Measurements from ENCODE around the gene MAD1L1.
A peak's percentile ranks its signal among the peaks of the same experiment; 100 is the strongest.

Gene MAD1L1

DNA sequence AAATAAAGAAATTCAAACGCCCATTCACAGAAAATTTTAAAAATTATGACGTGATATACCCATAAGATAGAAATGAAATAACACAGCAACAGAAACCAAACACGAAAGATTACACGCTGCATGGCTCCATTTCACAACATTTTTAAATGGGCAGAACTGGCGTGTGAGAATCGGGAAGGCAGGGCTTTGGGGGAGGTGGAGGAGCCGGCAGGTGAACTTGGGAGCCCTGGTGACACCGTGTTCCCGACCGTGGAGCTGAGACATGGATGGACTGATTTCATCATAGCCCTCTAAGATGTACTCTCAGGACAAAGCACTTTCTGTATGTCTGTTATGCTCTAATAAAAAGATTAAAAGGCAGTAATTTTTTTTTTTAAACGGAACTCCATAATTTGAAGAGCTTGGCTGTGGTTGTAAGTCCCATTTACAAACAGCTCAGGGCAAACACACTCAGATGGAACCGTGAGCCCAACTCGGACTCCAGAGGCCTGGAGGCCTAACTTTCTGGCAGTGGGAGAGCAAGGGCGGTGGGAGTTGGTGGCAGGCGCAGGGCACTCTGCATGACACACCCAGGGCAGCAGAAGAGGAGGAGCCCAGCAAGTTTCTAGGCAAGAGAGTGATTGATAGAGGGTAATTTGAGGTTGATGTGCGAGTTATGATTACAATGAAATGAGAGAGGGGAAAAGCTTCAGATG is 203.4 kb downstream of the MAD1L1 start:
- no peak for DNase-seq (ENCODE audit: low spot score)

DNA sequence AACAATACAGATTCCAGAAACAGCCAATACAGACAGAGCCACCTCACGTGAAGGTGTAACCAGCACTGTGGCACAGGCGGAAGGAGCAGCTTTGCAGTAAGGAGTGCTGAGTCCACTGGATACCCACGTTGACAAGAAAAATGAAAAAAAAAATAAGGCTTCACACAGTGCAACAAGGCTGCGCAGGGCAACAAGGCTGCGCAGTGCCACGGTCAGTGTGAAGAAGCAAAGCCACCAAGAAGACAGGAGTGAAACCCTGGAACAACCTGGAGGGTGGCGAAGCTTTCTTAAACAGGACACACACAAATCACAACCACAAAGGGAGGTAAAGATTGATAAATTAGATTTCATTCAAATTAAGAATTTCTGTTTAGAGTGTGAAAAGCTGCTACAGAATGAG is 204.0 kb downstream of the MAD1L1 start:
- DNase-seq (ENCODE audit: low spot score): no peak

DNA sequence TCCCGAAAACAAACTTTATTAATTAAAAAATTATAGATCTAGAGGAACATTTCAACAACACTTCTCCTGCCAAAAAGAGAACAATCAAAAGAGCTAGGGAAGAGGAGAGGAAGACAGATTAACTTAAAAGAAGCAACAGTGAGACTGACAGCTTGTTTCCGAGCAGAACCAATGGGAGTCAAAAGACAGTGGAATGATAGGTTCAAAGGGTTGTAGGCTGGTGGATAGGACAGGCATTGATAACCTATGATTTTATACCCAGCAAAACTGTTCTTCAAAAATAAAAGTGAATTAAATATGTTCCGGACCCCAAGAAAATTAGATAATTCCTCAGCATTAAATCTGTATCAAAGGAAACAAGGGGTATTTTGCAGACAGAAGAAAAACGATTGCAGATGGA is 207.6 kb downstream of the MAD1L1 start:
- no peak for DNase-seq (ENCODE audit: low spot score)

DNA sequence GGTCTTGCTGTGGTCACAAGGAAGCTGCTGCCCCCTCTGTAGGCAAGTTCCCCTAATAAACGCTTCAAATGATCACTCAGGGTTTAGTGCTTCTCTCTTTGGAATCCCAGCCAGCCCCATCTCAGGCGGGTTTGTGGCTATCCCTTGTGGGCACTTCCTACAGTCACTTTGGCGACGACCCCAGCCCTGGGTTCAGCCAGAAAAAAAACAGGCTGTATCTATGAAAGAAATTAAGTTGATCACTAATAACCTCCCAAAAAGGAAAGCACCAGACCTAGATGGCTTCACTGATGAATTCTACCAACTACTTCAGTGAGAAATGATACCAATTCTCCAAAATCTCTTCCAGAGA is 208.2 kb downstream of the MAD1L1 start:
- no peak for DNase-seq (ENCODE audit: low spot score)

DNA sequence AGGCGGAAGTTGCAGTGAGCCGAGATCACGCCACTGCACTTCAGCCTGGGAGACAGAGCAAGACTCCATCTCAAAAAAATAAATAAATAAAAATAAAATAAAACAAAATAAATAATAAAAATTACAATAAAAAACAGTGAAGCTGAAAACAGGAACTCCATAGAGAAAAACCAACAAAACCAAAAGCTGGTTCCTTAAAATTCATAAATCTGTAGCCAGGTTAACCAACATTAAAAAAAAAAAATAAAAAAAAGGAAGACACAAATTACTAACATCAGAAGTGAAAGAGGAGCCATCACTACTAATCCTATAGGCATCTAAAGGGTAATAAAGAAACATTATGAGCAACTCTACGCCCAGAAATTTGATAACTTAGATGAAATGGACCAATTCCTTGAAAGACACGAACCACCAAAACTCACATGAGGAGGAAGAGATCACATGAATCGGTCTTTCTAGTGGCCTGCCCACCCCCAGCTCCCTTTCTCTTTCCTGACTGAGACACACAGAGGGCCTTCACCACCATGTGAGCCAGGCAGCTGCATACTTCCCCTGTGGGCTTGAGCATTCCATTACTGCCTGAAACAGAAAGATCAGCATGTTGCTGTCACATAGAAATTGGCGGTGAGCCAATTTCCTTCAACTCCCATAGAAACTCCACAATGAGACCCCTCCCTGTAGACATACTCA is 208.7 kb downstream of the MAD1L1 start:
- no peak for DNase-seq (ENCODE audit: low spot score)

DNA sequence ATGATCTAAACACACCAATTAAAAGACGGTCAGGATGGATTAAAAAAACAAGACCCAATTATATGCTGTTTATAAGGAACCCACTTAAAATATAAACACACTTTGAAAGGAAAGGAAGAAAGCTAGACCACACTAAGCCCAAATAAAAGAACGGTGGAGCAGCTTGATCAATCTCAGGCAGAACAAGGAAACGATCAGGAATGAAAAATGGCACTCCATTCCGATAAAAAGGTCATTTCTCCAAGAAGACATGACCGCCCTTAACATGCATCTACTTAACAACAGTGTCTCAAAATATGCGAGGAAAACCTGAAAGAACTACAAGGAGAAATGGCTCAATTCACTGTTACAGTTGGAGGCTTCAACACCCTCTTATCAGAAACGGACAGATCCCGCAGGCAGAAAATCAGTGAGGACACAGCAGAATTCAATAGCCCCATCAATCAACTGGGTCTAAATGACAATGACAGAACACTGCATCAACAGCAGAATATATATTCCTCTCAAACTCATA is 210.0 kb downstream of the MAD1L1 start:
- DNase-seq (ENCODE audit: low spot score): no peak

DNA sequence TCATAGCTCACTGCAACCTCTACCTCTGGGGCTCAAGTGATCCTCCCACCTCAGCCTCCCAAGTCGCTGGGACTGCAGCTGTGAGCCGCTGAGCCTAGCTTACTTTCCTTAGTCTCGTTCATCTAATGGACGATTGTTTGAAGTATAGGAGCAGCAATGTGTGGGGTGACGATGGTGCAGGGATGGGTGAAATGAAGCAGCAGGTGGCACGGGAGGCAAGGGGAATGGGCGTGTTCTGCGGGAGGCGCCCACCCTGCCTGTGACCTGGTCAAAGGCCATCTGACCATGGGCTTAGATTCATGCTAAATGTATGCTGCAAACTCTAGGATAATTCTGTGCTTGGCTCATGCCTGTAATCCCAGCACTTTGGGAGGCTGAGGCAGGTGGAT is 210.7 kb downstream of the MAD1L1 start:
- no peak for DNase-seq (ENCODE audit: low spot score)

DNA sequence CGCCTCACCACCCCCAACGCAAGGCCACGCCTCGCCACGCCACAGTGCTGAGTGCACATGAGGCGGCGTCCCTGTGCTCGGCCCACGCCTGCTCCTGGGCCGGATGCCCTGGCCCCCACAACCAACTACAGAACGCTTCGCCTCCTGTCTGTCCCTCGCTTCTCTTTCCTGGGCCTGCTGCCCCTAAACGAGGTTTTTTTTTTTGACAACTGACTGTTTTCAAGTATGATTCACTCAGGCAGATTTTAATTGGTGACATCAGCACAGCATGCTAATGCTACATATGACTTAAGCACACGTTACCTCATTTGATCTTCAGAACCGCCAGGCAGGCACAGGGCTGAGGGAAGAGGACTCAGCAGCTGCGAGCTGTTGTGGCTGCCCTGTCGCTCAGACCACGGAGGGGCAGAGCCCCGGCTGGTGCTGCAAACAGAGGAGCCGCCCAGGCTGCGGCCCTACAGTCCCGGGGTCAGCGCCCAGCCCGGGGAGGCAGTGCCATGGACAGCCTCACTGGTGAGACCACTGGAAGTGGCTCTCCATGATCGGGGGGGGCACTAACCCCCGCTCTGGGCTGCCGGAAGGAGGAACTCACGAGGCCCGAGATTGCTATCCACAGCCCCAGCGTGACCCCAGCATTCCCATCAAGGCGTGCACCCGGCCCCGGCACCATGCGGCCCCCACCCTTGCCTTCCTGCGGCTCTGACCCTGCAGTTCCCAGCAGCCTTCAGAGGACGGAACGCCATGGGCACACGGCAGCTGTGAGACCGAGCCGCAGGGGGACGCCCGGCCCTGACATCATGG is 212.8 kb downstream of the MAD1L1 start:
- DNase-seq (ENCODE audit: low spot score): no peak

DNA sequence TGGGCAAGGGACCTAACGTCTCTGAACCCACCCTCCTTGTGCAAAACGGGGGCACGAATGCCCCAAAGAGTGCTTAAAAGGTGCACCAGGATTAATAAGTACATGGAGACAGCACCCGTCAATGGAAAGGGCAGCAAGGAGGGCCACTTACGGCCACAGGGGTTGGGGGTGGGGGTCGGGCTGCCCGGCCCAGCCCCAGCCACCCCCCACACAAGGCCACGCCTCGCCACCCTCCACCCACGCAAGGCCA is 213.4 kb downstream of the MAD1L1 start:
- no peak for DNase-seq (ENCODE audit: low spot score)

DNA sequence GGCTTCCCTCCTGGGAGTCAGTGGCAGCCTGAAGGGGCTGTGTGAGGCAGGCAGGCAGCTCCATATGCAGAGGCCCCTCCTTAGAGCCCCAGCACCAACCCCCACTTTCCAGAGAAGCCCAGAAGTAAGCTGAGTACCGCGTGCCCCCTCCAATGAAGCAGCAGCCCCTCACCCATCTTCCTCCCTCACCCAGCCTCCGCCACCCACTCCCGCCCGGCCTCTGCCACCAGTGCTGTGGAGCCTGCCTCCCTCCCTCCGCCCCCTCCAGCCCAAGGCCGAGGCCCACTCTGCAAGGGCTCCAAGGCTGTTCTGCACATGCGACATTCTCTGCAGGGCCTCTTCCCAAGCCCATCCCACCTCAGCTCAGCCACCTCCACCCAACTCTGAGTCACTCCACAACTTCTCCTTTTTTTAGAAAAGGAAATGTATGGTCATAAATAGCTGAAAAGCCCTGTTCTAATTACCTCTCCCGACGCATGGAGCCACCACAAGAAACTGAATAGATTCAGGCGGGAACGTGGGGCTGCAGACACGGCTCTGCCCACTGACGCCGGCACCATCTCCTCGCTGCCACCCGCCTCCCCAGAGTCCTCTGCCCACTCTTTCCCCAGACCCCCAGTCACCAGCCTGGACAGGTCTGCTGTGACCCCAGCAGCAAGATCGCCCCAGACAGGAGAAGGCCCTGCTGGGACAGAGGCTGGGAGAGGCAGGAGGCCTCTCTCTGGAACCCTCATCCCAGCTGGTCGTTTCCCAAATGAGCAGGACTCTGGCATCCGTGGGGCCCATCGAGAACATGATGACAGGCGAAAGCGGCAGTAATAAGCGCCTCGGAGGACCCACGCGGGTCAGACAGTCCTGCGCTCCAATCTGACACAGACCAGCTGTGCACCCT is 213.9 kb downstream of the MAD1L1 start:
- no peak for DNase-seq (ENCODE audit: low spot score)

DNA sequence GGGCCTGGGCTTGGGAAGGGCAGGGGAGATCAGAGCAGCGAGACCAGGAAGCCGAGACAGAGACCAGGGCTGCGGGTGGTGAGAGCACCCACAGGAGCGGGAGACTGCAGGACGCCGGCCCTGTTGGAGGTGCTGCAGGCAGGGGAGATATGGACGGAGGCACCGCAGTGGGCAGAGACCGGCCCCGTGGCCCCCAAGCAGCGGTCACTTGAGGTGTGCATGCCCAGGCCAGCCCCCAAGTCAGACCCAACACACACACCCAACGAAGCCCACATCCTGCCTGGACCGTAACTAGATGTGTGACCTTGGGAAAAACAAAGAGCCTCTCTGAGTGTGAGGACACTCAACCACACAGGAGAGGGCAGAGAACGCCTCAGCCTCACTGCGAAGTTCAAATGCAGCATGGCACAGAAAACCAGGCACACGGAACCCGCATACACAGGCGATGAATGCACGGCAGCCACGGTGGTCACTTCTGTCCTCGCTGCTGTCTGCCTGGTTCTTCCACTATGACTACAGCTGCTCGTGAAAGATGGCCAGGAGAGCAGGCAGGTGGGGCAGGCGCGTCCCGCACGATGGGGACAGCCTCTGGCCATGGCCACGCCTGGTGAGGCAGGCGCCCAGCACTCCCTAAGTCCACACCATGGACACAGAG is 214.7 kb downstream of the MAD1L1 start:
- no peak for DNase-seq (ENCODE audit: low spot score)

DNA sequence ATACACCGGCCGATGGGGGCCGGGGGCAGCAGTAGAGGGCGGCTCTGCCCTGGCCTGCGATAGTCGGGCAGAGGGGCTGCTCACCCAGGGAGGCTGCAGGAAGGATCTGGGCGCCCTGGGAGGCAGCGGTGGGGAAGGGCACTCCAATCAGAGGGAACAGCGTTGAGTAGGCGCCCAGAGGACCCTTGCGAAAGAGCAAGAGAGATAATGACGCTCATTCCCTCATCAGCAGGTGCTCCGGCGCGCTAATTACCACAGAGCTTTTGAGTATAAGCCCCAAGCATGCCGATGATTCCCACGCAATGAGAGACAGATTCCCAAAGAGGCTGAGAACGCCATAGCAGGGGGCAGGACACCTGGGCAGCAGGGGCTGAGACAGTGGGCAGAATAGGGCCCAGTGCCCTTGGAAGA is 215.3 kb downstream of the MAD1L1 start:
- DNase-seq (ENCODE audit: low spot score): no peak

DNA sequence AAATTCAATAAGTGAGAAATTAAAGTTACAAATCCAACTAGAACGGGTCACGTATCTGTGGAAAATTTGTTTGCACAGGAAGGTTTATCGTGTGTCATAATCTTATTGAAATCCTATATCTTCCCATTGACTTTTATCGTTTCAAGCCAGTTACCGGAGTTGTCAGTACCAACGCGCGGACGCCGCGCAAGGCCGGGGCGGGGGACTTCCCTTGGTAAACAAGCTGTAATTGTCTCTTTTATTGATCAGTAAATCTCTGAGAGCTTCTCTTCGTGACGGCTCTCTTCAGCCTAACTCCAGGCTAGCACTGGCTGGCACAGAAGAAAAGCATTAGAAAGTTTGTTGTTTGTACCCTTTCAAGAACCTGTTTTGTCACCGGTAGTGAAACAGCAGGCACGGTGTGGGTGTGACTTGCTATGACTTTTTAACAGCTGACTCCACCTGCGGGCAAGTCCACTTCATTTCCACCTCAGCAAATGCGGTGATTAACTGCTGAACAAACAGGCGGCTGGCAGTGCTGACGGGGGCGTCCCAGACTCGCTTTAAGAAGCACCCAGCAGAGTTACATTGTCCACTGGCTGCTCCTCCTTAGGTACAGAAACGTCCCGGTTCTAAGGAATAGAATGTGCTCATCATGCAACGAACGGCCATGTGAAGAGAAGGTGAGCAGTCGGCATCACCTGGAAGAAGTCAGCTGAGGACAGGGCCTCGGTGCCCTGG is 215.8 kb downstream of the MAD1L1 start:
- no peak for DNase-seq (ENCODE audit: low spot score)

DNA sequence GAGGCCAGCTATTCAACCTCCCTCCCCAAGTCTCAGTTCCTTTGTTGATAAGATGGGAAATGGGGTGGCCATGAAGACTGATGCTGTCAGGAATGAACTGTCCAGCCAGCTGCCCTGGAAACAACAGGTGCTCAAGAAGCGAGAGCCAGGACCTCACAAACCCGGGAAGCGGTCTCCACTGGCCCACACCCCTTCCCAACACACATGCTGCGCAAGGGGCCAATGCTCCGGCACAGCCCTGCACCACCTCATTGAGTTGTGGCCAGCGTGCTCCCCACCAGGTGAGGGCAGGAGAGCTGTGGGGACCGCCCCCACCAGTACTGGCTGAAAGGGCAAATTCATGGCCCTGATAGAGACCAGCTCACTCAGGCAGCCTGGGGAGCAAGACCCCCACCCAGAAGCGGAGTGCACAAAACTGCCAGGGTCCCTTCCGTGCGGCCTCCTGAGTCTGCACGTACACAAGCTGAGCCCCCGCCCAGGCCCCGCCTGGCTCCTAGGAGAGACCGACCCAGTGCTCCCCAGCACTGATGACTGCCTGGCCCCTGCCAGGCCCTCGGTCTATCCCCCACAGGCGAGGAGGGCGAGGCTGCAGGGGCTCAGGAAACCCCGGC is 216.6 kb downstream of the MAD1L1 start:
- DNase-seq (ENCODE audit: low spot score): no peak

DNA sequence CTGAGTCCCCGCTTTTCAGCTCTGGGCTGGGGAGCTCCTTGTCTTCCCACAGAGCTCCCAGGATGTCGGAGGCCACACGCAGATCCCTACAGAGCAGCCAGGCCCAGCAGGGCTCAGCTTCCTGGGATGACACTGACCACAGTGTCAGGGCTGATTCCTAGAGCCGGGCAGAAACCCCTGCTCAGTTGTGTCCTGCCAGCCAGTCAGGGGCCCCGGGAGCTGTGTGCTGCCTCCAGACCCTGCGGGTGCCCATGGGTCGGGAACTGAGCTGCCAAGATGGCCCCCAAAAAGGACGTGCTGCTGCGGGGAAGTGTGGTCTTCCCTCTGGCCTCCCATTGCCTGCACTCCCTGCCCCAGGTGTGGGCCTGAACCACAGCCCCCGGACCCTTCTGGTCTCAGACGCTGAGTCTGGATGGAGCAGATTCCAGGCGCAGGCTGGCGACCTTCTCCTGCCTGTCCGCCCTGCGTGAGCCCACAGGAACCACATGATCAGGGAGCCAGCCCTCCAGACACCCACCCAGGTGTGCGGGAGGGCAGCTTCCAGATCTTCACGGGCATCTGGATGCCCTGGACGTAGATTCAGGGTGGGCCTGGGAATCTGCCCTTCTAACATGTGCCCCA is 217.4 kb downstream of the MAD1L1 start:
- no peak for DNase-seq (ENCODE audit: low spot score)

DNA sequence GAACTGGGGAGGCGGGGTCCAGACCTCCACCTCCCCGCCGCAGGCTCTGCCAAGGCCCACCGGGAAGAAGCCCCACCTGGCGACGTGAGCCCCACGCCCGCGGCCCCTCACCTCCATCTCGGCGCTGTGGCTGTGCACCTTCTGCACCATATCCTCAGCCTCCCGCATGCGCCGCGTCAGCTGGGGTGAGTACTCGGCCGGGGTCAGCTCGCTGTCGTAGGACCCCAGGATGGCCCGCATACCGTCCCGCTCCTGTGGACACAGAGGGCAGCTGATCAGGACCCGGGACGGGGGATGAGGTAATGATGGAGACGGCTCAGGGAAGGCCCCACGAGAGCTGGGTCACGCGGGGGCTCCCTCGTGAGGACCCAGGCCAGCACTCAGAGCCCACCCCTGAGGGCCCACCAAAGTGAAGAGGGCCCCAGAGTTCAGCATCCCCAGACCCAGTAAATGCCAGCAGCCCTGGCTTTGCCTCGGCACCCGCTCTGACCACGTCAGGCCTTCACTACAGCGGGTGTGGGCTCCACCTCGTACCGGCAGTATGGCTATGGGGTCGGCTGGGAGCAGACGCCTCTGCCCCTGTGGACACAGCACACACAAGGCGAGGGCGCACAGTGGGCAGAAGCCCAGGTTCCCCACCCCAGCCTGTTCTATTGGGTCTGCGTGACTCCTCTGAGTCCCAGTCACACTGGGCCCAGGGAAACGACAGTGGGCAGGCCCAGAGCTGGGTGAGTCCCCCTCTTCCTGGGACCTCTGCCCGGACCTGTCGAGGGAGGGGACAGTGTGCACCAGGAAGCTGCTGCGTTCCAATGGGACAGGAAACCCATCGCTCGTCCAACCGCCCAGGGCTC is 218.1 kb downstream of the MAD1L1 start:
- DNase-seq (ENCODE audit: low spot score): no peak

DNA sequence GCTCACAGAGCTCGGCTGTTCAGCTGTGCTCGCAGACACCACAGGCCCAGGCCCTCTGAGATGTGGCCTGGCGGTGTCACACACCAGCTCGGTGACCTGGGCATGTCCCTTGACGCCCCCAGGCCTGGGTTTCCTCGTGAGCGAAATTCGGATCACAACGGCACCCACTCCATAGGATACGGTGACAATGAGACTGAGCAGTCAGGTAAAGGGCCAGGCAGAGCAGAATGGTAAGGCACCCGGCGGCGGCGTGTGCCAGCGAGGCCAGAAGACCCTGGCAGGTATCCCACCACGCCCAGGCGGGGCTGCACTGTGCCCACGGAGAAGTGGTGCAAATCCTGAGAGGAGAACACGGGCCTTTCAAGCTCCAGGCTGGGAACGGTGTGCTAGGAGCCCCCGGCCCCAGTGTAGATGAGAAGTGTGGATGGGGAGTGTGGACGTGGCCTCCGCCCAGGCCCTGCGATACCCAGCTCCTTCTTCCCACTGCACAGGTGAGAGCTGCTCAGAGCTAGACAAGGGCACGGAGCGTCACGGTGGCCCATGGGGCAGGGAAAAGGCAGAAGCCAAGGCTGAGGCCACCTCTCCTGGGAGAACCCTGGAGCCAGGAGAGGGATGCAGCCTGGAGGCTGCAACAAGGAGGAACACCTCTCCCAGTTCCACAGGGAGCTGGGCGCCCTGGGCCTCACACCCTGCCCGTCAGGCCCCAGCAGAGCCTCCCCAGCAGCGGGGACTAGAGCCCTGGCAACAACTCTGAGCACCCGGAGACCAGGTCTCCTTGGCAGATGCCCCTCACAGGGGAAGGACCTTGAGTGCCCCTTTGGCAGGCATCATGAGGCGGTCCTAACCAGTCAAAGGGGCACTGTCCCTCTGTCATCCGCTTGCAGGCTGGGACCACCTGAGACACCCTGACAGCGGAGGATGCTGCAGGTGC is 219.1 kb downstream of the MAD1L1 start:
- DNase-seq (ENCODE audit: low spot score): no peak

DNA sequence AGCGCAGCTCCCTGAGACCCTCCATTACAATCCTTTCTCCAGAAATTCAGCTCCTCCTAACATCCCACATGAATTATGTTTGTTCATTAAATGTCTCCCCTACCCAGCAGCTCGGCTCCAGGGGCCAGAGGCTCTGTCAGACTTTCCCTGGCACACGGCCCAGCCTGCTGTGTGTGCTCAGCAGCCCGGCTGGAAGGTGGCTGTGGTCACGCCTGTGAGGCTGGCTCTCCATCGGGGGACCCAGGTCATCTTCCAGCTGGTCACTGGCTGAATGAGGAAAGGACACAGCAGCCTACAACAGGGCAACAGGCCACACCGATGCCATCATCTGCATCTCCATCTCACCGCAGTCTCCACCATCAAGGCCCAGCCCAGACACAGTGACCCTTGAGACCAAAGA is 219.8 kb downstream of the MAD1L1 start:
- DNase-seq (ENCODE audit: low spot score): peak; percentile 51
